Stomach (tissue), 9 donors: ENCODE data around the gene IFT22. TPM values are rescaled to one million over a fixed set of nuclear protein-coding genes. Genes with fewer than 3 reads are reported as not detected.
"Not testable (repeated sequence)": the region's sequence is repeated elsewhere in the genome, so short reads cannot be mapped to it uniquely, and the experiment has no call there.

Experiments
- DNase-seq, 2 donors: peaks; one replicate each; pipeline versions ENCODE4 v3.0.0 to v3.0.0-alpha.2; 2013 to 2019
- H3K27ac ChIP-seq, 5 donors: fragments of 200-600 bp in 4 of 5; sonication (generic) in 4 of 5; one replicate each; pipeline ENCODE4 v1.5.1; 2013 to 2019; ENCODE audit warnings: mild to moderate bottlenecking in 1 of 5, moderate library complexity in 1 of 5
- H3K27me3 ChIP-seq, 3 donors: fragments of 200-600 bp; sonication (generic); one replicate each; pipeline ENCODE4 v1.5.1; 2017 to 2019; ENCODE audit warnings: mixed run types in 1 of 3
- H3K36me3 ChIP-seq, 4 donors: fragments of 200-600 bp; sonication (generic); 1 replicate in 3 of 4; 2 replicates in 1 of 4; pipeline ENCODE4 v1.5.1; 2016 to 2019
- H3K4me1 ChIP-seq, 4 donors: fragments of 200-600 bp; sonication (generic); one replicate each; pipeline ENCODE4 v1.5.1; 2016 to 2019
- H3K4me3 ChIP-seq, 4 donors: fragments of 200-600 bp; sonication (generic) in 3 of 4; one replicate each; pipeline ENCODE4 v1.5.1; 2016 to 2019; ENCODE audit warnings: mild to moderate bottlenecking in 1 of 4
- H3K9me3 ChIP-seq, 4 donors: fragments of 200-600 bp; sonication (generic); one replicate each; pipeline ENCODE4 v1.5.1; 2016 to 2019
- EP300 ChIP-seq: sonication (generic); formaldehyde crosslinking; IDR thresholded peaks from one replicate; pipeline ENCODE4 v1.6.1; 2017; ENCODE audit warnings: antibody characterized with exemption
- POLR2A ChIP-seq, 4 donors: fragments of 450-650 bp; IDR thresholded peaks; one replicate each; pipeline ENCODE4 v1.6.1; 2016; ENCODE audit warnings: antibody characterized with exemption in 4 of 4, control low read depth in 2 of 4, mild to moderate bottlenecking in 1 of 4, moderate library complexity in 1 of 4
- POLR2AphosphoS5 ChIP-seq, 3 donors: sonication (generic); formaldehyde crosslinking; IDR thresholded peaks; one replicate each; pipeline ENCODE4 v1.6.1; 2016; ENCODE audit warnings: antibody characterized with exemption in 3 of 3
- WGBS, 5 donors: extraction: QIAGEN DNeasy Blood & Tissue Kit in 3 of 5; methylation state at CpG; one replicate each; pipeline versions ENCODE4 v1.1.5 to v1.1.7; 2013 to 2018; 5-methylcytosine and 5-hydroxymethylcytosine counted together
- intact Hi-C: fragments of 100-400 bp; cut with DNase I; formaldehyde crosslinking; loops from one replicate; pipeline ENCODE4 v1.15.1; 2023; ENCODE audit warnings: low total_unique reads
- polyA plus RNA-seq, 3 donors: library from polyadenylated mRNA; stranded (reverse); fragments of 200-250 nt; gene quantifications; one replicate each; pipeline ENCODE4 v1.2.3, GENCODE V29; 2013
- small RNA-seq, 4 donors: library from RNA; depleted of rRNA; stranded (forward); fragments of <200 nt; gene quantifications; one replicate each; pipeline ENCODE3, GENCODE V24; 2016
- total RNA-seq, 5 donors: library from RNA; depleted of rRNA; stranded (reverse); fragments of >200 nt; gene quantifications; one replicate each; pipeline versions ENCODE4 v1.1.0 to v1.2.3, GENCODE V29; 2014 to 2016
- TF ChIP-seq, protein P1 (sequence below), 7 experiments: fragments of 450-650 bp in 4 of 7; fragments of 200-600 bp in 3 of 7; sonication (generic) in 3 of 7; IDR thresholded peaks; one replicate each; pipeline ENCODE4 v1.5.1; 2016 to 2019; ENCODE audit warnings: antibody characterized with exemption in 7 of 7, control low read depth in 2 of 7, mild to moderate bottlenecking in 1 of 7
- donor health status: healthy with polysubstance abuse.
- donor health status: Bipolar disorder and iron deficiency.
- donor health status: healthy.

Gene IFT22
- total and polyA plus RNA-seq, 8 donors = 4.6 to 36.4 (median 17.9) TPM

DNA sequence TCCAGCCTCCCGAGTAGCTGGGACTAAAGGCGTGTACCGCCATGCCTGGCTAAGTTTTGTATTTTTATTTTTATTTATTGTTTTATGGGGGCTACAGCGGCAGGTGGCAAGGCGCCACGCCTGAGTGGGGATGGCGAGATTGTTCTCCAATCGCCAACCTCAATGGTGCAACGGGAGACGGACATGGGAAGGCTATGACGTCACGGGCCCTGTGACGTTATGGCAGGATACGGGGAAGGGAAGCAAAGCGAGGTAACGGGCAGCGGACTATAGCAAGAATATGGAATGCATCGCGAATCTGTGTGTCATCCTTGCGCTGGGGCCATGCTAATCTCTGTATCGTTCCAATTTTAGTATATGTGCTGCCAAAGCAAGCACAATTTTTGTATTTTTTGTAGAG lies 51.9 kb downstream of the IFT22 start:
- 86 to 93% (median 92%) methylated on average over 21 of the region's 21 CpGs for WGBS, 5 donors
- intact Hi-C loops = no loop called here
- no peaks in the 10 kb centered on the region for H3K4me1 ChIP-seq
- no peak for DNase-seq
- no peak for TF ChIP-seq EP300
- no peak for TF ChIP-seq POLR2A (IDR thresholded peaks at IDR 0.05)
- TF ChIP-seq, protein P1, sequence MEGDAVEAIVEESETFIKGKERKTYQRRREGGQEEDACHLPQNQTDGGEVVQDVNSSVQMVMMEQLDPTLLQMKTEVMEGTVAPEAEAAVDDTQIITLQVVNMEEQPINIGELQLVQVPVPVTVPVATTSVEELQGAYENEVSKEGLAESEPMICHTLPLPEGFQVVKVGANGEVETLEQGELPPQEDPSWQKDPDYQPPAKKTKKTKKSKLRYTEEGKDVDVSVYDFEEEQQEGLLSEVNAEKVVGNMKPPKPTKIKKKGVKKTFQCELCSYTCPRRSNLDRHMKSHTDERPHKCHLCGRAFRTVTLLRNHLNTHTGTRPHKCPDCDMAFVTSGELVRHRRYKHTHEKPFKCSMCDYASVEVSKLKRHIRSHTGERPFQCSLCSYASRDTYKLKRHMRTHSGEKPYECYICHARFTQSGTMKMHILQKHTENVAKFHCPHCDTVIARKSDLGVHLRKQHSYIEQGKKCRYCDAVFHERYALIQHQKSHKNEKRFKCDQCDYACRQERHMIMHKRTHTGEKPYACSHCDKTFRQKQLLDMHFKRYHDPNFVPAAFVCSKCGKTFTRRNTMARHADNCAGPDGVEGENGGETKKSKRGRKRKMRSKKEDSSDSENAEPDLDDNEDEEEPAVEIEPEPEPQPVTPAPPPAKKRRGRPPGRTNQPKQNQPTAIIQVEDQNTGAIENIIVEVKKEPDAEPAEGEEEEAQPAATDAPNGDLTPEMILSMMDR (IDR thresholded peaks at IDR 0.05) = no peak
- H3K27ac ChIP-seq = no peak overlapping the region
- peaks cover 0 to 39% (median 0%) of the 10 kb centered on the region in 3 donors for H3K27me3 ChIP-seq
- no peak overlapping the region for H3K4me3 ChIP-seq
- no peaks in the 10 kb centered on the region for H3K36me3 ChIP-seq
- no peaks in the 10 kb centered on the region for H3K9me3 ChIP-seq

GRCh38 chr7:101265622-101266516 lies 55.7 kb downstream of the IFT22 start:
- H3K36me3 ChIP-seq = no peaks in the 10 kb centered on the region
- TF ChIP-seq POLR2AphosphoS5 (IDR thresholded peaks at IDR 0.05) (no peak), POLR2A (IDR thresholded peaks at IDR 0.05) (no peak), EP300 (no peak)
- TF ChIP-seq, protein P1 (IDR thresholded peaks at IDR 0.05) = no peak
- no peaks in the 10 kb centered on the region for H3K9me3 ChIP-seq
- intact Hi-C loops = no loop called here
- no peak overlapping the region for H3K4me3 ChIP-seq
- 61 to 73% (median 66%) methylated on average over 17 of the region's 17 CpGs for WGBS, 5 donors
- peak in 1 of 2 donors; percentile 23 for DNase-seq
- no peaks in the 10 kb centered on the region for H3K4me1 ChIP-seq
- no peak overlapping the region for H3K27ac ChIP-seq
- peaks cover 0 to 30% (median 0%) of the 10 kb centered on the region in 3 donors for H3K27me3 ChIP-seq

DNA sequence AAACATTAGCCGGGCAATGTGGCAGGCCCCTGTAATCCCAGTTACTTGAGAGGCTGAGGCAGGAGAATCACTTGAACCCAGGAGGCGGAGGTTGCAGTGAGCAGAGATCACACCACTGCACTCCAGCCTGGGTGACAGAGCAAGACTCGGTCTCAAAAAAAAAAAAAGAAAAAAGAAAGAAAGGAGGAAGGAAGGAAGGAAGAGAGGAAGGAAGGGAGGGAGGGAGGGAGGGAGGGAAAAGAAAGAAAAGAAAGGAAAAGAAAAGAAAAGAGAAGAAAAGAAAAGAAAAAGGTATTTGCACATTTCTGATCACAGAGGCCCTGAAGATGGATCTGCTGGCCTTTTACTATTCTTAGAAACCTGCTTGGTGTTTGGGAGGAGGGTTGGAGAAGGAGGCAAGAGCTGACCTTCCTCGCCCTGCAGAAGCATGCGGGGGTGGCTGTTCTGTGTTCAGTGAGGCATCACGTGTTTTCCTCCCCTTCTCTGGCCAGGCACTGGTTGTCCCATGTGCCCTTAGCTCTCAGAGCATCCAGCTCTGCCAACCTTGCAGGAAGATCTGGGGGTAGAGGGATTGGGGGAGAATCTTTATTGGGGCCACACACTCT lies 57.4 kb downstream of the IFT22 start:
- H3K4me1 ChIP-seq, H3K36me3 ChIP-seq, H3K27ac ChIP-seq, H3K4me3 ChIP-seq, intact Hi-C loops, H3K9me3 ChIP-seq: not testable (repeated sequence)
- DNase-seq = peak in 1 of 2 donors; percentile 28
- 38 to 53% (median 51%) methylated on average over 6 of the region's 6 CpGs for WGBS, 5 donors
- H3K27me3 ChIP-seq = peaks cover 0 to 26% (median 0%) of the 10 kb centered on the region in 3 donors

Small RNA genes within 50 kb of the gene (small RNA-seq; reads per million reads assigned to genes)
- 0 to 0.15 (median 0) reads per million in 4 donors for gene RNU6-1104P

Other genes starting within 250 kb of the IFT22 start
- gene TRIM56, start 236.3 kb downstream of the IFT22 start, total RNA-seq = 10 to 100 TPM; 13.6 to 41.1 (median 24.6) TPM
- gene TRIM56, start 236.3 kb downstream of the IFT22 start, polyA plus RNA-seq = 1 to 10 TPM; 7.5 to 9.8 (median 8.3) TPM
- gene SERPINE1, start 194.7 kb downstream of the IFT22 start, total RNA-seq = 10 to 100 TPM in 2 of 5 donors, 1 to 10 TPM in 2, under 1 TPM in 1; 0.58 to 25.0 (median 8.4) TPM
- 10 to 100 TPM in 1 of 3 donors, 1 to 10 TPM in 2; 3.2 to 13.6 (median 4.1) TPM for gene SERPINE1, start 194.7 kb downstream of the IFT22 start, polyA plus RNA-seq
- 10 to 100 TPM in 3 of 5 donors, 1 to 10 TPM in 1, not detected in 1; 2.7 to 54.9 (median 17.6) TPM for gene AP1S1, start 167.3 kb downstream of the IFT22 start, total RNA-seq
- gene AP1S1, start 167.3 kb downstream of the IFT22 start, polyA plus RNA-seq = 10 to 100 TPM; 34.7 to 71.2 (median 62.3) TPM
- 1 to 10 TPM in 1 of 5 donors, under 1 TPM in 1, not detected in 3; 0.55 to 5.8 TPM for gene VGF, start 156.2 kb downstream of the IFT22 start, total RNA-seq
- under 1 TPM in 2 of 3 donors, not detected in 1; 0.15 to 0.75 TPM for gene VGF, start 156.2 kb downstream of the IFT22 start, polyA plus RNA-seq
- not detected for gene NAT16, start 141.5 kb downstream of the IFT22 start, total RNA-seq
- under 1 TPM in 1 of 3 donors, not detected in 2; 0.05 TPM for gene NAT16, start 141.5 kb downstream of the IFT22 start, polyA plus RNA-seq
- 1 to 10 TPM in 2 of 5 donors, not detected in 3; 1.7 to 2.3 TPM for gene MOGAT3, start 120.8 kb downstream of the IFT22 start, total RNA-seq
- not detected for gene MOGAT3, start 120.8 kb downstream of the IFT22 start, polyA plus RNA-seq
- gene PLOD3, start 104.2 kb downstream of the IFT22 start, total RNA-seq = 100 to 1,000 TPM in 1 of 5 donors, 10 to 100 TPM in 4; 23.1 to 260 (median 46.7) TPM
- gene PLOD3, start 104.2 kb downstream of the IFT22 start, polyA plus RNA-seq = 10 to 100 TPM; 12.4 to 32.4 (median 30.1) TPM
- 100 to 1,000 TPM in 2 of 5 donors, 10 to 100 TPM in 3; 22.8 to 170 (median 61.3) TPM for gene ZNHIT1, start 103.6 kb downstream of the IFT22 start, total RNA-seq
- 100 to 1,000 TPM; 117 to 169 (median 165) TPM for gene ZNHIT1, start 103.6 kb downstream of the IFT22 start, polyA plus RNA-seq
- 100 to 1,000 TPM in 1 of 5 donors, 10 to 100 TPM in 2, 1 to 10 TPM in 2; 1.2 to 131 (median 17.0) TPM for gene CLDN15, start 84.0 kb downstream of the IFT22 start, total RNA-seq
- gene CLDN15, start 84.0 kb downstream of the IFT22 start, polyA plus RNA-seq = 1 to 10 TPM; 4.2 to 7.6 (median 4.4) TPM
- gene FIS1, start 76.7 kb downstream of the IFT22 start, total RNA-seq = 100 to 1,000 TPM in 4 of 5 donors, 10 to 100 TPM in 1; 72.4 to 245 (median 192) TPM
- 100 to 1,000 TPM; 193 to 329 (median 284) TPM for gene FIS1, start 76.7 kb downstream of the IFT22 start, polyA plus RNA-seq
- under 1 TPM in 1 of 5 donors, not detected in 4; 0.55 TPM for gene COL26A1, start 41.1 kb upstream of the IFT22 start, total RNA-seq
- under 1 TPM in 2 of 3 donors, not detected in 1; 0.20 to 0.31 TPM for gene COL26A1, start 41.1 kb upstream of the IFT22 start, polyA plus RNA-seq